Measurements from ENCODE around the gene CHAT.

The CHAT gene

GRCh38 chr10:49596836-49597235 is 17.0 kb upstream of the CHAT start:
- no peaks in the 10 kb centered on the region for H3K9me3 ChIP-seq (ENCODE audit: control insufficient read depth, low read length)
- no peaks in the 10 kb centered on the region for H3K36me3 ChIP-seq (ENCODE audit: control insufficient read depth, insufficient read depth, low read length)
- no peak overlapping the region for H3K4me3 ChIP-seq (ENCODE audit: insufficient read depth, low read depth, low read length, poor library complexity, severe bottlenecking)
- no peaks in the 10 kb centered on the region for H3K27me3 ChIP-seq (replicated peaks; ENCODE audit: control insufficient read depth, insufficient read depth, low read length, poor library complexity, severe bottlenecking)
- DNase-seq, result no peak
- no peak overlapping the region for H3K27ac ChIP-seq (ENCODE audit: insufficient read depth, low read length, poor library complexity, severe bottlenecking)
- no peaks in the 10 kb centered on the region for H3K4me1 ChIP-seq (ENCODE audit: control insufficient read depth, insufficient read depth, low read length, poor library complexity, severe bottlenecking)

GRCh38 chr10:49597426-49598163 is 16.2 kb upstream of the CHAT start:
- DNase-seq, result no peak
- Histone ChIP-seq H3K27me3 (replicated peaks; ENCODE audit: control insufficient read depth, insufficient read depth, low read length, poor library complexity, severe bottlenecking) (no peaks in the 10 kb centered on the region), H3K36me3 (ENCODE audit: control insufficient read depth, insufficient read depth, low read length) (no peaks in the 10 kb centered on the region), H3K27ac (ENCODE audit: insufficient read depth, low read length, poor library complexity, severe bottlenecking) (no peak overlapping the region), H3K9me3 (ENCODE audit: control insufficient read depth, low read length) (no peaks in the 10 kb centered on the region), H3K4me1 (ENCODE audit: control insufficient read depth, insufficient read depth, low read length, poor library complexity, severe bottlenecking) (no peaks in the 10 kb centered on the region), H3K4me3 (ENCODE audit: insufficient read depth, low read depth, low read length, poor library complexity, severe bottlenecking) (no peak overlapping the region)

GRCh38 chr10:49598164-49598856 is 15.5 kb upstream of the CHAT start:
- no peaks in the 10 kb centered on the region for H3K36me3 ChIP-seq (ENCODE audit: control insufficient read depth, insufficient read depth, low read length)
- no peaks in the 10 kb centered on the region for H3K27me3 ChIP-seq (replicated peaks; ENCODE audit: control insufficient read depth, insufficient read depth, low read length, poor library complexity, severe bottlenecking)
- no peak overlapping the region for H3K27ac ChIP-seq (ENCODE audit: insufficient read depth, low read length, poor library complexity, severe bottlenecking)
- H3K9me3 ChIP-seq (ENCODE audit: control insufficient read depth, low read length), result no peaks in the 10 kb centered on the region
- DNase-seq, result no peak
- H3K4me1 ChIP-seq (ENCODE audit: control insufficient read depth, insufficient read depth, low read length, poor library complexity, severe bottlenecking), result no peaks in the 10 kb centered on the region
- H3K4me3 ChIP-seq (ENCODE audit: insufficient read depth, low read depth, low read length, poor library complexity, severe bottlenecking), result no peak overlapping the region

- Histone ChIP-seq H3K4me3 (ENCODE audit: insufficient read depth, low read depth, low read length, poor library complexity, severe bottlenecking) (no peak overlapping the region), H3K27me3 (replicated peaks; ENCODE audit: control insufficient read depth, insufficient read depth, low read length, poor library complexity, severe bottlenecking) (no peaks in the 10 kb centered on the region), H3K4me1 (ENCODE audit: control insufficient read depth, insufficient read depth, low read length, poor library complexity, severe bottlenecking) (no peaks in the 10 kb centered on the region), H3K27ac (ENCODE audit: insufficient read depth, low read length, poor library complexity, severe bottlenecking) (no peak overlapping the region), H3K9me3 (ENCODE audit: control insufficient read depth, low read length) (no peaks in the 10 kb centered on the region), H3K36me3 (ENCODE audit: control insufficient read depth, insufficient read depth, low read length) (no peaks in the 10 kb centered on the region)
- DNase-seq, result no peak
Observed at GRCh38 chr10:49598986-49599385, 14.9 kb upstream of the CHAT start.

GRCh38 chr10:49599546-49599945 is 14.3 kb upstream of the CHAT start:
- Histone ChIP-seq H3K36me3 (ENCODE audit: control insufficient read depth, insufficient read depth, low read length) (no peaks in the 10 kb centered on the region), H3K27me3 (replicated peaks; ENCODE audit: control insufficient read depth, insufficient read depth, low read length, poor library complexity, severe bottlenecking) (no peaks in the 10 kb centered on the region), H3K9me3 (ENCODE audit: control insufficient read depth, low read length) (no peaks in the 10 kb centered on the region), H3K27ac (ENCODE audit: insufficient read depth, low read length, poor library complexity, severe bottlenecking) (no peak overlapping the region), H3K4me3 (ENCODE audit: insufficient read depth, low read depth, low read length, poor library complexity, severe bottlenecking) (no peak overlapping the region), H3K4me1 (ENCODE audit: control insufficient read depth, insufficient read depth, low read length, poor library complexity, severe bottlenecking) (no peaks in the 10 kb centered on the region)
- no peak for DNase-seq

GRCh38 chr10:49600046-49600445 is 13.8 kb upstream of the CHAT start:
- Histone ChIP-seq H3K4me3 (ENCODE audit: insufficient read depth, low read depth, low read length, poor library complexity, severe bottlenecking) (no peak overlapping the region), H3K4me1 (ENCODE audit: control insufficient read depth, insufficient read depth, low read length, poor library complexity, severe bottlenecking) (no peaks in the 10 kb centered on the region), H3K36me3 (ENCODE audit: control insufficient read depth, insufficient read depth, low read length) (no peaks in the 10 kb centered on the region), H3K9me3 (ENCODE audit: control insufficient read depth, low read length) (no peaks in the 10 kb centered on the region), H3K27ac (ENCODE audit: insufficient read depth, low read length, poor library complexity, severe bottlenecking) (no peak overlapping the region), H3K27me3 (replicated peaks; ENCODE audit: control insufficient read depth, insufficient read depth, low read length, poor library complexity, severe bottlenecking) (no peaks in the 10 kb centered on the region)
- no peak for DNase-seq

- Histone ChIP-seq H3K4me1 (ENCODE audit: control insufficient read depth, insufficient read depth, low read length, poor library complexity, severe bottlenecking) (no peaks in the 10 kb centered on the region), H3K9me3 (ENCODE audit: control insufficient read depth, low read length) (no peaks in the 10 kb centered on the region), H3K36me3 (ENCODE audit: control insufficient read depth, insufficient read depth, low read length) (no peaks in the 10 kb centered on the region), H3K27me3 (replicated peaks; ENCODE audit: control insufficient read depth, insufficient read depth, low read length, poor library complexity, severe bottlenecking) (no peaks in the 10 kb centered on the region), H3K27ac (ENCODE audit: insufficient read depth, low read length, poor library complexity, severe bottlenecking) (no peak overlapping the region), H3K4me3 (ENCODE audit: insufficient read depth, low read depth, low read length, poor library complexity, severe bottlenecking) (no peak overlapping the region)
- no peak for DNase-seq
Observed at GRCh38 chr10:49600781-49601400, 12.9 kb upstream of the CHAT start.

- DNase-seq, result no peak
- Histone ChIP-seq H3K4me1 (ENCODE audit: control insufficient read depth, insufficient read depth, low read length, poor library complexity, severe bottlenecking) (no peaks in the 10 kb centered on the region), H3K36me3 (ENCODE audit: control insufficient read depth, insufficient read depth, low read length) (no peaks in the 10 kb centered on the region), H3K27ac (ENCODE audit: insufficient read depth, low read length, poor library complexity, severe bottlenecking) (no peak overlapping the region), H3K4me3 (ENCODE audit: insufficient read depth, low read depth, low read length, poor library complexity, severe bottlenecking) (no peak overlapping the region), H3K27me3 (replicated peaks; ENCODE audit: control insufficient read depth, insufficient read depth, low read length, poor library complexity, severe bottlenecking) (no peaks in the 10 kb centered on the region), H3K9me3 (ENCODE audit: control insufficient read depth, low read length) (no peaks in the 10 kb centered on the region)
Observed at GRCh38 chr10:49601857-49602256, 12.0 kb upstream of the CHAT start.

- DNase-seq, result no peak
- Histone ChIP-seq H3K36me3 (ENCODE audit: control insufficient read depth, insufficient read depth, low read length) (no peaks in the 10 kb centered on the region), H3K27me3 (replicated peaks; ENCODE audit: control insufficient read depth, insufficient read depth, low read length, poor library complexity, severe bottlenecking) (no peaks in the 10 kb centered on the region), H3K4me1 (ENCODE audit: control insufficient read depth, insufficient read depth, low read length, poor library complexity, severe bottlenecking) (no peaks in the 10 kb centered on the region), H3K4me3 (ENCODE audit: insufficient read depth, low read depth, low read length, poor library complexity, severe bottlenecking) (no peak overlapping the region), H3K9me3 (ENCODE audit: control insufficient read depth, low read length) (no peaks in the 10 kb centered on the region), H3K27ac (ENCODE audit: insufficient read depth, low read length, poor library complexity, severe bottlenecking) (no peak overlapping the region)
Observed at GRCh38 chr10:49602380-49603023, 11.3 kb upstream of the CHAT start.
